ENCODE measurements around the gene SPCS3.

SPCS3 gene

DNA sequence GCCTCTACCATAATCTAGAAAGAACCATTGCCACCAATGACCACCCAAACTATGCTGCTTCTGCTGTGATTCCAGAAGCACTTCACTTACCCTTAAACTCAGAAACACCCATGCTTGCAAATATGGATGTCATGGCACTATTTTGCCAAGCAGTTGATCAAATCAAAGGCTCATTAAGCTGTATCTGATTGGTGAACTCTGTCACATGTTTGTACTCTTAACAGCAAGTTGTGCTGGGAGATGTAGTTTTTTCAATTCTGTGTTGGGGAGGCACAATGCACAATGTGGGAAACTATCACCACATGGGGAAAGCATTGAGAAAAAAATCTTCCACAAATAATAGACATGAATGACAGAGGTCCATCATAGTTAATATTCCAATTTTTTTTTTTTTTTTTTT lies 19.2 kb upstream of the SPCS3 start:
- Histone ChIP-seq H3K27me3 (ENCODE audit: insufficient read depth, low read length, poor library complexity, severe bottlenecking) (no peaks in the 10 kb centered on the region), H3K4me2 (ENCODE audit: low read depth, low read length, poor library complexity, severe bottlenecking) (no peak overlapping the region), H3K4me3 (ENCODE audit: low read length, poor library complexity, severe bottlenecking) (no peak overlapping the region), H3K4me1 (ENCODE audit: insufficient read depth, low read length, poor library complexity, severe bottlenecking) (no peaks in the 10 kb centered on the region), H3K9ac (ENCODE audit: low read depth, low read length, poor library complexity, severe bottlenecking) (no peak overlapping the region), H2AFZ (ENCODE audit: low read length) (no peak overlapping the region), H3K36me3 (ENCODE audit: insufficient read depth, low read length) (no peaks in the 10 kb centered on the region), H3K9me2 (replicated peaks; ENCODE audit: low read depth, low read length) (no peaks in the 10 kb centered on the region), H3F3A (ENCODE audit: low read depth) (no peaks in the 10 kb centered on the region), H4K20me1 (ENCODE audit: insufficient read depth, low read length, poor library complexity, severe bottlenecking) (no peaks in the 10 kb centered on the region), H3K79me2 (ENCODE audit: insufficient read depth, low read length) (no peaks in the 10 kb centered on the region), H3K9me3 (ENCODE audit: insufficient read depth, low read depth, low read length) (no peaks in the 10 kb centered on the region)
- TF ChIP-seq, protein P1, sequence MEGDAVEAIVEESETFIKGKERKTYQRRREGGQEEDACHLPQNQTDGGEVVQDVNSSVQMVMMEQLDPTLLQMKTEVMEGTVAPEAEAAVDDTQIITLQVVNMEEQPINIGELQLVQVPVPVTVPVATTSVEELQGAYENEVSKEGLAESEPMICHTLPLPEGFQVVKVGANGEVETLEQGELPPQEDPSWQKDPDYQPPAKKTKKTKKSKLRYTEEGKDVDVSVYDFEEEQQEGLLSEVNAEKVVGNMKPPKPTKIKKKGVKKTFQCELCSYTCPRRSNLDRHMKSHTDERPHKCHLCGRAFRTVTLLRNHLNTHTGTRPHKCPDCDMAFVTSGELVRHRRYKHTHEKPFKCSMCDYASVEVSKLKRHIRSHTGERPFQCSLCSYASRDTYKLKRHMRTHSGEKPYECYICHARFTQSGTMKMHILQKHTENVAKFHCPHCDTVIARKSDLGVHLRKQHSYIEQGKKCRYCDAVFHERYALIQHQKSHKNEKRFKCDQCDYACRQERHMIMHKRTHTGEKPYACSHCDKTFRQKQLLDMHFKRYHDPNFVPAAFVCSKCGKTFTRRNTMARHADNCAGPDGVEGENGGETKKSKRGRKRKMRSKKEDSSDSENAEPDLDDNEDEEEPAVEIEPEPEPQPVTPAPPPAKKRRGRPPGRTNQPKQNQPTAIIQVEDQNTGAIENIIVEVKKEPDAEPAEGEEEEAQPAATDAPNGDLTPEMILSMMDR (conservative IDR thresholded peaks at IDR 0.05; ENCODE audit: low read length), result no peak
- TF ChIP-seq EZH2phosphoT487 (IDR thresholded peaks at IDR 0.05; ENCODE audit: borderline replicate concordance), result no peak

DNA sequence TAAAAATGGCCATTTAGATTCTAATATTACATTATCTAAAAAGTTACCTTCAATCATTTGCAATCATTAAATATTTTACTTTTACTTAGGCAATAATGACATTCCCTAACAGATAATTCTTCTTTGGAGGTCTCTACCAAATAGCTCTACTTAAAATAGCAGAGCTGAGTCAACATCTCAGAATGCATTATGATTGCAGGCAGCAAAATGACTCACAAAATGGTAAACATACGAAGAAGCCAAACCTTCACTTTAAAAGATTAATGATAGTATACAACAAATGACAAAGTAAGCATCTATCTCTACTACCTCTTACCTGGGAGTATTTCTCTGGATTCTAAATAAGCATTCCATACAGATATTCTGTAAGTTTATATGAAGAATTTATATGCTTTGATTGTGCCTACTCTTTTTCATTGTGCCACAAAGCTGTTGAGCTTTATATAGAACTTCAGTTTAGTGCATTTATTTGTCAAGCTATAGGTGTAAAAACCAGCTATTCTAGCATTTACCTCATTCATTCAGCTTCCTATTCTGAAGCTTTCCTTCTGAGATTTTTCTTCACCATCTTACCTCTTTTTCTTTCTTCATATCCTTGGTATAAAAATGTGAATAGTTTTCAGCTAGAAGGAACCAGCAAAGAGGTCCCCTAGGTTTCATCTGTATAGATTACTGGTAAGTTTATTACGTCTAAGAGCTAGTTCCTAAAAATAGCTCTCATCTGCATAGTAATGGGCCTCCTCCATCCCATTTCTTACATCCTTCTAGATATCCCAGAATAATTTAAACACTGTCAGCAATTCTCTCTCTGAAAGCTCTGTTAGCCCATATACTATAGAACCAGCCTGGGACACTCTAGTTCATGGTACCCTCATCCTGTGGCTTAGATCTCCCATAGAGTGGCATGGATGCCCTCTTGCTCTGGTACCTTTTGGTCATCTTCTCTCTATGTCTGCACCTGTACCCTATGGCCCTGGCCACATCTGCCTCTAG lies 17.2 kb upstream of the SPCS3 start:
- no peaks in the 10 kb centered on the region for H3K79me2 ChIP-seq (ENCODE audit: insufficient read depth, low read length)
- H3K4me3 ChIP-seq (ENCODE audit: low read length, poor library complexity, severe bottlenecking), result no peak overlapping the region
- H3K9me2 ChIP-seq (replicated peaks; ENCODE audit: low read depth, low read length), result no peaks in the 10 kb centered on the region
- no peaks in the 10 kb centered on the region for H3K9me3 ChIP-seq (ENCODE audit: insufficient read depth, low read depth, low read length)
- no peaks in the 10 kb centered on the region for H3K4me1 ChIP-seq (ENCODE audit: insufficient read depth, low read length, poor library complexity, severe bottlenecking)
- TF ChIP-seq, protein P1 (conservative IDR thresholded peaks at IDR 0.05; ENCODE audit: low read length), result no peak
- no peak for TF ChIP-seq EZH2phosphoT487 (IDR thresholded peaks at IDR 0.05; ENCODE audit: borderline replicate concordance)
- H3F3A ChIP-seq (ENCODE audit: low read depth), result no peaks in the 10 kb centered on the region
- no peak overlapping the region for H2AFZ ChIP-seq (ENCODE audit: low read length)
- H3K9ac ChIP-seq (ENCODE audit: low read depth, low read length, poor library complexity, severe bottlenecking), result no peak overlapping the region
- no peaks in the 10 kb centered on the region for H4K20me1 ChIP-seq (ENCODE audit: insufficient read depth, low read length, poor library complexity, severe bottlenecking)
- H3K27me3 ChIP-seq (ENCODE audit: insufficient read depth, low read length, poor library complexity, severe bottlenecking), result no peaks in the 10 kb centered on the region
- no peak overlapping the region for H3K4me2 ChIP-seq (ENCODE audit: low read depth, low read length, poor library complexity, severe bottlenecking)
- no peaks in the 10 kb centered on the region for H3K36me3 ChIP-seq (ENCODE audit: insufficient read depth, low read length)

DNA sequence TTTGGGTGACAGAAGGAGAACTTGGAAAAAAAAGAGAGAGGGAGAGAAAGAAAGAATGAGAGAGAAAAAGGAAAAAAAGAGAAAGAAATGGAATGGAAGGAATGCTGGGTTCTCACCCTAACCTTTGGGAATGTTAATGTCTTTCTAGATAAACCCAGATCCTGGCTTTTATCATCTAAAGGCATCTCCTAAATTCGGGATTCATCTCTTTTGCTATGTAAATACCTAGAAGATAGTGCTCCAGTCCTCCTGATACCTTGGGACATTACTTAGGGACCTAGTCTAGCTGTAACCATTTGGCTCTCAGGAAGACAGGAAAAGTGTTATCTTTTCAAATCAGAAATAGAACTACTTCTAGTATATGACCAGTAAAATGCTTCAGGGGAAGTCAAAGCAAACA lies 15.8 kb upstream of the SPCS3 start:
- H3K4me3 ChIP-seq (ENCODE audit: low read length, poor library complexity, severe bottlenecking), result no peak overlapping the region
- no peak for TF ChIP-seq EZH2phosphoT487 (IDR thresholded peaks at IDR 0.05; ENCODE audit: borderline replicate concordance)

More for the DNA sequence above, 15.8 kb upstream of the SPCS3 start:
- Histone ChIP-seq H3K27me3 (ENCODE audit: insufficient read depth, low read length, poor library complexity, severe bottlenecking) (no peaks in the 10 kb centered on the region), H4K20me1 (ENCODE audit: insufficient read depth, low read length, poor library complexity, severe bottlenecking) (no peaks in the 10 kb centered on the region), H2AFZ (ENCODE audit: low read length) (no peak overlapping the region), H3K36me3 (ENCODE audit: insufficient read depth, low read length) (no peaks in the 10 kb centered on the region), H3K9me2 (replicated peaks; ENCODE audit: low read depth, low read length) (no peaks in the 10 kb centered on the region), H3F3A (ENCODE audit: low read depth) (no peaks in the 10 kb centered on the region), H3K4me2 (ENCODE audit: low read depth, low read length, poor library complexity, severe bottlenecking) (no peak overlapping the region), H3K9me3 (ENCODE audit: insufficient read depth, low read depth, low read length) (no peaks in the 10 kb centered on the region), H3K9ac (ENCODE audit: low read depth, low read length, poor library complexity, severe bottlenecking) (no peak overlapping the region), H3K4me1 (ENCODE audit: insufficient read depth, low read length, poor library complexity, severe bottlenecking) (no peaks in the 10 kb centered on the region), H3K79me2 (ENCODE audit: insufficient read depth, low read length) (no peaks in the 10 kb centered on the region)
